ENCODE data around the gene ORC5. TPM values are rescaled to one million over a fixed set of nuclear protein-coding genes. Genes with fewer than 3 reads are reported as not detected.

The ORC5 gene
- total RNA-seq, 1 donor from 2014 or later, result 20.0 TPM

- DNase-seq (ENCODE audit: extremely low spot score, unreplicated experiment), result no peak
- Mint-ChIP-seq H3K36me3 (ENCODE audit: unreplicated experiment) (no peaks in the 10 kb centered on the region), H3K27ac (ENCODE audit: unreplicated experiment) (no peak overlapping the region), H3K9me3 (ENCODE audit: unreplicated experiment) (no peaks in the 10 kb centered on the region), H3K27me3 (ENCODE audit: unreplicated experiment) (peaks cover 15% of the 10 kb centered on the region), H3K4me3 (ENCODE audit: unreplicated experiment) (no peak overlapping the region), H3K4me1 (ENCODE audit: unreplicated experiment) (no peaks in the 10 kb centered on the region)
- TF ChIP-seq, protein P1, sequence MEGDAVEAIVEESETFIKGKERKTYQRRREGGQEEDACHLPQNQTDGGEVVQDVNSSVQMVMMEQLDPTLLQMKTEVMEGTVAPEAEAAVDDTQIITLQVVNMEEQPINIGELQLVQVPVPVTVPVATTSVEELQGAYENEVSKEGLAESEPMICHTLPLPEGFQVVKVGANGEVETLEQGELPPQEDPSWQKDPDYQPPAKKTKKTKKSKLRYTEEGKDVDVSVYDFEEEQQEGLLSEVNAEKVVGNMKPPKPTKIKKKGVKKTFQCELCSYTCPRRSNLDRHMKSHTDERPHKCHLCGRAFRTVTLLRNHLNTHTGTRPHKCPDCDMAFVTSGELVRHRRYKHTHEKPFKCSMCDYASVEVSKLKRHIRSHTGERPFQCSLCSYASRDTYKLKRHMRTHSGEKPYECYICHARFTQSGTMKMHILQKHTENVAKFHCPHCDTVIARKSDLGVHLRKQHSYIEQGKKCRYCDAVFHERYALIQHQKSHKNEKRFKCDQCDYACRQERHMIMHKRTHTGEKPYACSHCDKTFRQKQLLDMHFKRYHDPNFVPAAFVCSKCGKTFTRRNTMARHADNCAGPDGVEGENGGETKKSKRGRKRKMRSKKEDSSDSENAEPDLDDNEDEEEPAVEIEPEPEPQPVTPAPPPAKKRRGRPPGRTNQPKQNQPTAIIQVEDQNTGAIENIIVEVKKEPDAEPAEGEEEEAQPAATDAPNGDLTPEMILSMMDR (IDR thresholded peaks at IDR 0.05), result no peak
These were observed 116.6 kb downstream of the ORC5 start for GRCh38 chr7:104091242-104091641.

GRCh38 chr7:104089612-104090011 is 118.2 kb downstream of the ORC5 start:
- H3K36me3 Mint-ChIP-seq (ENCODE audit: unreplicated experiment), result no peaks in the 10 kb centered on the region
- TF ChIP-seq, protein P1 (IDR thresholded peaks at IDR 0.05), result no peak
- H3K9me3 Mint-ChIP-seq (ENCODE audit: unreplicated experiment), result no peaks in the 10 kb centered on the region
- no peak for DNase-seq (ENCODE audit: extremely low spot score, unreplicated experiment)
- no peaks in the 10 kb centered on the region for H3K4me1 Mint-ChIP-seq (ENCODE audit: unreplicated experiment)
- H3K27me3 Mint-ChIP-seq (ENCODE audit: unreplicated experiment), result peaks cover 8% of the 10 kb centered on the region
- no peak overlapping the region for H3K4me3 Mint-ChIP-seq (ENCODE audit: unreplicated experiment)
- H3K27ac Mint-ChIP-seq (ENCODE audit: unreplicated experiment), result no peak overlapping the region

GRCh38 chr7:104089061-104089460 is 118.8 kb downstream of the ORC5 start:
- DNase-seq (ENCODE audit: extremely low spot score, unreplicated experiment), result no peak
- H3K9me3 Mint-ChIP-seq (ENCODE audit: unreplicated experiment), result no peaks in the 10 kb centered on the region
- H3K4me3 Mint-ChIP-seq (ENCODE audit: unreplicated experiment), result no peak overlapping the region
- H3K4me1 Mint-ChIP-seq (ENCODE audit: unreplicated experiment), result no peaks in the 10 kb centered on the region
- peaks cover 8% of the 10 kb centered on the region for H3K27me3 Mint-ChIP-seq (ENCODE audit: unreplicated experiment)
- TF ChIP-seq, protein P1 (IDR thresholded peaks at IDR 0.05), result no peak
- H3K27ac Mint-ChIP-seq (ENCODE audit: unreplicated experiment), result no peak overlapping the region
- no peaks in the 10 kb centered on the region for H3K36me3 Mint-ChIP-seq (ENCODE audit: unreplicated experiment)

Other genes starting within 250 kb of the ORC5 start
- 0.19 and 0.52 TPM in 2 replicates for gene RELN, start 218.4 kb downstream of the ORC5 start, total RNA-seq
- gene LHFPL3, start 120.6 kb upstream of the ORC5 start, total RNA-seq, result not detected in 2 replicates